Measurements from ENCODE around the gene COLQ. TPM values are rescaled to one million over a fixed set of nuclear protein-coding genes. Genes with fewer than 3 reads are reported as not detected.

Gene COLQ
- total RNA-seq, 1 experiment from 2014 or later: 1.3 TPM

DNA sequence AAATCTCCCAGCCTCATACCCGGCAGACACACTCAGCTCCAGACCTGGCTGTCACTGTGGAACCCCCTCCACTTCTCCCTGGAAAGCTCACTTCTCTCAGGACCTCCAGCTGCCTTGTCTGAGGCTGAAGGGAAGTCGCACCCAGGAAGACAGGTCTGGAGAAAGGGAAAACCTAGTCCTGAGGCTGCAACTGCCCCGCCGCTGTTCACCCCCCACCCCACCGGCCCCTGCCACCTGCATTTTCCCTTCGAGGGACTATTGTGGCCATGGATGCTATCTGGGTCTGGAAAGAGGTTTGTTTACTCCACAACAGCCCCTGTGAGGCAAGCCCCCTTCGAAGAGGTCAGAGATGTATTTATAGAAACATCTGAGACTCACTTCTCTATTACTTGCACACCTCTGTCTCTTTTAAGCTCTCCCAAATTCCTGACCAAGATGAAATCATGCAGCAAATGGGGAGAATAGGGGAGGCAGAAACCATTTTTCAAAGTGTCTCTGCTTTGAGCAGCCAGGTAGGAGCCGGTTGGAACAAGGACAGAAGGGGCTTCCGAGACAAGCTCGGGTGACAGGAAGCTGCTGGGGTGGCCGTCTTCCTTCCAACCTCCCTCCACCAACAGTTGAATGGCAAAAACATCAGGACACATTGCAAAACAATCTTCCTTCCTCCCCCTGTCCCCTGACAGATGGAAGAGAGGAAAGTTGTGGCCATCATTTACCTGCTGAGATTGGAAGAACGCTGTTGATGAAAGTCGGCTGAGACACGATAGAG, 518 bp downstream of the COLQ start:
- DNase-seq: no peak
- H3K27ac Mint-ChIP-seq (ENCODE audit: unreplicated experiment): no peak overlapping the region
- CTCF ChIA-PET: no interaction called here
- peaks cover 4% of the 10 kb centered on the region for H3K36me3 Mint-ChIP-seq (ENCODE audit: insufficient read depth, unreplicated experiment)
- no TSS peak for BruUV-seq (replicated peaks)
- H3K4me3 Mint-ChIP-seq (ENCODE audit: low read depth, unreplicated experiment): no peak overlapping the region
- peaks cover 24% of the 10 kb centered on the region for H3K27me3 Mint-ChIP-seq (ENCODE audit: unreplicated experiment)
- TF ChIP-seq, protein P1, sequence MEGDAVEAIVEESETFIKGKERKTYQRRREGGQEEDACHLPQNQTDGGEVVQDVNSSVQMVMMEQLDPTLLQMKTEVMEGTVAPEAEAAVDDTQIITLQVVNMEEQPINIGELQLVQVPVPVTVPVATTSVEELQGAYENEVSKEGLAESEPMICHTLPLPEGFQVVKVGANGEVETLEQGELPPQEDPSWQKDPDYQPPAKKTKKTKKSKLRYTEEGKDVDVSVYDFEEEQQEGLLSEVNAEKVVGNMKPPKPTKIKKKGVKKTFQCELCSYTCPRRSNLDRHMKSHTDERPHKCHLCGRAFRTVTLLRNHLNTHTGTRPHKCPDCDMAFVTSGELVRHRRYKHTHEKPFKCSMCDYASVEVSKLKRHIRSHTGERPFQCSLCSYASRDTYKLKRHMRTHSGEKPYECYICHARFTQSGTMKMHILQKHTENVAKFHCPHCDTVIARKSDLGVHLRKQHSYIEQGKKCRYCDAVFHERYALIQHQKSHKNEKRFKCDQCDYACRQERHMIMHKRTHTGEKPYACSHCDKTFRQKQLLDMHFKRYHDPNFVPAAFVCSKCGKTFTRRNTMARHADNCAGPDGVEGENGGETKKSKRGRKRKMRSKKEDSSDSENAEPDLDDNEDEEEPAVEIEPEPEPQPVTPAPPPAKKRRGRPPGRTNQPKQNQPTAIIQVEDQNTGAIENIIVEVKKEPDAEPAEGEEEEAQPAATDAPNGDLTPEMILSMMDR (IDR thresholded peaks at IDR 0.05; ENCODE audit: unreplicated experiment): no peak
- intact Hi-C loops (cut with micrococcal nuclease; ENCODE audit: unreplicated experiment): no loop called here
- no peaks in the 10 kb centered on the region for H3K4me1 Mint-ChIP-seq (ENCODE audit: low read depth, unreplicated experiment)
- no peaks in the 10 kb centered on the region for H3K9me3 Mint-ChIP-seq (ENCODE audit: low read depth, unreplicated experiment)

DNA sequence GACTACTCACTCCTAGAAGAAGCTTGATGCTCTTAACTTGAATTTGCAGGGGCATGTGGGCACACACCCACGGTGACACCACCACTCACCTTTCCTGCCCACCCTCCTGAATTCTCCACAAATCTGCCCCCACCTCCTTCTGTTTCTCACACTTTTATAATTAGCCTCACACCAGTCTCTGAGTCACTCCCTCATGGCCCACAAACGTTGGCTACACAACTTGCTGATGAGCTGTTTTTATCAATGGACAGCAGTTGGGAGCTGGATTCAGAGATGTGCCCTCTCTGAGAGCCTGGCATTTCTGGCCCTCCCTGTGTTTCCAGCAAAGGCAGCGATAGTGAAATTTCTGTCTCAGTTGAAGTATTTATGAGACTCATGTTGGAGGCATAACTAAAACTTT, 1.3 kb downstream of the COLQ start:
- Mint-ChIP-seq H3K4me3 (ENCODE audit: low read depth, unreplicated experiment) (no peak overlapping the region), H3K27me3 (ENCODE audit: unreplicated experiment) (peaks cover 24% of the 10 kb centered on the region), H3K4me1 (ENCODE audit: low read depth, unreplicated experiment) (no peaks in the 10 kb centered on the region), H3K9me3 (ENCODE audit: low read depth, unreplicated experiment) (no peaks in the 10 kb centered on the region), H3K36me3 (ENCODE audit: insufficient read depth, unreplicated experiment) (peaks cover 4% of the 10 kb centered on the region), H3K27ac (ENCODE audit: unreplicated experiment) (no peak overlapping the region)
- no peak for DNase-seq
- TF ChIP-seq, protein P1 (IDR thresholded peaks at IDR 0.05; ENCODE audit: unreplicated experiment): no peak
- BruUV-seq (replicated peaks): no TSS peak
- intact Hi-C loops (cut with micrococcal nuclease; ENCODE audit: unreplicated experiment): no loop called here
- CTCF ChIA-PET: interaction anchor here (0.5 kb wide), 1 partner anchor 61 kb away, joined by 3 read pairs; no protein-coding TSS in a partner anchor

DNA sequence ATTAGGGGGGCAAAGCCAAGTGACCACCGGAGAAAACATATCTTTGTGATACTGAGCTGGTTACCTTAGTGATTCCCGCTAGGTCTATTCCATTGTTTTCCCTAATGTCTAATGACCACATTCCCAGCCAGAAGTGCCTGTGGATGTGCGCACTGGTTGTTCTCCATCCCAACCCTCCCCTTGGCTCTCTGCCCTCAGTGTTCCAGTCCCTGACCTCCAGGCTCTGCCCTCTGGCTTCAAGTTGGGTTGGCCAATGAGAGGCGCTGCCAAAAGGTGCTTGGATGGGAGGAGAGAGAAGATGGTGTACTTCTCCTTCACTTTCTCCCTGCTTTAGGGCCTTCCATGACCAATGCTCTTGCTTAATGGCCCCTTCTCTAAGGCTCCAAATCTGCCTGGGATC, 2.4 kb downstream of the COLQ start:
- intact Hi-C loops (cut with micrococcal nuclease; ENCODE audit: unreplicated experiment): no loop called here
- peaks cover 24% of the 10 kb centered on the region for H3K27me3 Mint-ChIP-seq (ENCODE audit: unreplicated experiment)
- CTCF ChIA-PET: interaction anchor here (0.6 kb wide), 1 partner anchor 74 kb away, joined by 9 read pairs; no protein-coding TSS in a partner anchor
- H3K4me3 Mint-ChIP-seq (ENCODE audit: low read depth, unreplicated experiment): no peak overlapping the region
- peaks cover 4% of the 10 kb centered on the region for H3K36me3 Mint-ChIP-seq (ENCODE audit: insufficient read depth, unreplicated experiment)
- no peak overlapping the region for H3K27ac Mint-ChIP-seq (ENCODE audit: unreplicated experiment)
- no TSS peak for BruUV-seq (replicated peaks)
- TF ChIP-seq, protein P1 (IDR thresholded peaks at IDR 0.05; ENCODE audit: unreplicated experiment): no peak
- no peaks in the 10 kb centered on the region for H3K4me1 Mint-ChIP-seq (ENCODE audit: low read depth, unreplicated experiment)
- H3K9me3 Mint-ChIP-seq (ENCODE audit: low read depth, unreplicated experiment): no peaks in the 10 kb centered on the region
- DNase-seq: no peak

DNA sequence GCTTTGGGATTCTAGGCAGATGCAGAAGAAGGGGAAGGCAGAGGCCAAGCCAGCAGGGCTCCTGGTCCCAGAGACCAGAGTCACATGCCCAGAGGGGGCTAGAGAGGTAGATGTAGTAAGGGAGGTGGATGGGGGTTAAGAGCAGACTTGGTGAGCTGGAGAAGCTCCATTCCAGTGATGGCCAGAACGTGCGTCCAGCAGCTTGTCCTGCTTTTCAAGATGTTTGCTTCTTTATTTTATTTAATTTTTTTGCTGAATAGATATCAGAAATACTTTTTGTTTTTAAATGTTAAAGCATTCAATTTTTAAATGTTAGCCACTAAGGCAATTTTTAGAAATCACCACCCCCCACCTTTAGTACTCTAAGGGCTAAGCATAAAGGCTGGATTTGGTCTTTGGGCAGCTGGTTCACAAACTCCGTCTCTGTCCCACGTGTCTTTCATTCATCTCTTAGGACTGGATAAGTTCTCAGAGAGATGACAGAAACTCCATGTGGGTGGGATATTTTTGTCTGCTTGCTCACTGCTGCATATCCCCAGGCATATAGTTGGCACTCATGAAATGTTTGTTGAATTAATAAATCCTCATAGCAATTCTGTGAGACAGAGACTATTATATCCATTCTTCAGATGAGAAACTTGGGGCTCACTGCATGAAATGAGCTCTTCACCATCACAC, 6.7 kb downstream of the COLQ start:
- H3K27me3 Mint-ChIP-seq (ENCODE audit: unreplicated experiment): peaks cover 25% of the 10 kb centered on the region
- H3K27ac Mint-ChIP-seq (ENCODE audit: unreplicated experiment): no peak overlapping the region
- TF ChIP-seq, protein P1 (IDR thresholded peaks at IDR 0.05; ENCODE audit: unreplicated experiment): no peak
- no TSS peak for BruUV-seq (replicated peaks)
- intact Hi-C loops (cut with micrococcal nuclease; ENCODE audit: unreplicated experiment): no loop called here
- no peak for DNase-seq
- H3K9me3 Mint-ChIP-seq (ENCODE audit: low read depth, unreplicated experiment): no peaks in the 10 kb centered on the region
- CTCF ChIA-PET: no interaction called here
- no peaks in the 10 kb centered on the region for H3K36me3 Mint-ChIP-seq (ENCODE audit: insufficient read depth, unreplicated experiment)
- no peaks in the 10 kb centered on the region for H3K4me1 Mint-ChIP-seq (ENCODE audit: low read depth, unreplicated experiment)
- H3K4me3 Mint-ChIP-seq (ENCODE audit: low read depth, unreplicated experiment): no peak overlapping the region
